Neural cell (in vitro differentiated cells): Measurements from ENCODE around the gene RPS3. TPM values are rescaled to one million over a fixed set of nuclear protein-coding genes. Genes with fewer than 3 reads are reported as not detected.

ENCODE experiments used
- H2AFZ ChIP-seq: fragments of 200-600, 300-800 bp; sonication (generic), shearing (Covaris generic); 2 replicates; pipeline ENCODE4 v1.6.0; 2014; ENCODE audit warnings: low read depth, mild to moderate bottlenecking, antibody characterized with exemption, low read length, moderate library complexity
- H3F3A ChIP-seq: fragments of 200-600 bp; shearing (Covaris generic); 2 replicates; pipeline ENCODE4 v1.6.1; 2016; ENCODE audit warnings: mild to moderate bottlenecking, moderate library complexity, mixed read lengths, antibody characterized with exemption, low read length; ENCODE audit not compliant: insufficient read depth, poor library complexity, severe bottlenecking
- H3K27ac ChIP-seq: fragments of 200-600, 300-800 bp; sonication (generic), shearing (Covaris generic); 2 replicates; pipeline ENCODE4 v1.5.1; 2014; ENCODE audit warnings: mild to moderate bottlenecking, low read length, moderate library complexity
- H3K27me3 ChIP-seq: fragments of 300-800, 200-600 bp; sonication (generic), shearing (Covaris generic); 2 replicates; pipeline ENCODE4 v1.6.0; 2014; ENCODE audit warnings: mild to moderate bottlenecking, low read depth, low read length, moderate library complexity; ENCODE audit not compliant: insufficient read depth
- H3K36me3 ChIP-seq: fragments of 300-800, 200-600 bp; sonication (generic), shearing (Covaris generic); 2 replicates; pipeline ENCODE4 v1.5.1; 2014; ENCODE audit warnings: mild to moderate bottlenecking, antibody characterized with exemption, low read length, moderate library complexity; ENCODE audit not compliant: insufficient read depth
- H3K4me2 ChIP-seq: fragments of 300-800, 200-600 bp; sonication (generic), shearing (Covaris generic); 2 replicates; pipeline ENCODE4 v1.6.0; 2014; ENCODE audit warnings: mild to moderate bottlenecking, low read length
- H3K4me3 ChIP-seq: fragments of 300-800, 200-600 bp; sonication (generic), shearing (Covaris generic); 2 replicates; pipeline ENCODE4 v1.5.1; 2014; ENCODE audit warnings: mild to moderate bottlenecking, low read length, moderate library complexity
- H3K79me2 ChIP-seq: fragments of 200-600 bp; shearing (Covaris generic); replicated peaks from 2 replicates; pipeline ENCODE4 v1.6.0; 2014; ENCODE audit warnings: mild to moderate bottlenecking, low read length, moderate library complexity; ENCODE audit not compliant: insufficient read depth
- H3K9ac ChIP-seq: fragments of 300-800, 200-600 bp; sonication (generic), shearing (Covaris generic); 2 replicates; pipeline ENCODE4 v1.6.1; 2016; ENCODE audit warnings: mild to moderate bottlenecking, low read length, mixed read lengths
- H3K9me2 ChIP-seq: fragments of 200-600 bp; shearing (Covaris generic); 2 replicates; pipeline ENCODE4 v1.6.1; 2016; ENCODE audit warnings: mild to moderate bottlenecking, low read length, mixed read lengths; ENCODE audit not compliant: insufficient read depth
- H3K9me3 ChIP-seq: fragments of 200-600, 300-800 bp; sonication (generic), shearing (Covaris generic); 2 replicates; pipeline ENCODE4 v1.6.1; 2016; ENCODE audit warnings: mild to moderate bottlenecking, mixed run types, low read length, moderate library complexity, mixed read lengths
- H4K20me1 ChIP-seq: fragments of 200-600 bp; shearing (Covaris generic); 2 replicates; pipeline ENCODE4 v1.6.1; 2016; ENCODE audit warnings: mild to moderate bottlenecking, mixed run types; ENCODE audit not compliant: insufficient read depth
- CTCF ChIP-seq: fragments of 450-650 bp; IDR thresholded peaks from 2 replicates; pipeline ENCODE4 v1.5.1; 2014; ENCODE audit warnings: antibody characterized with exemption, mild to moderate bottlenecking, moderate library complexity; ENCODE audit not compliant: poor library complexity, severe bottlenecking
- EP300 ChIP-seq: fragments of 450-650 bp; conservative IDR thresholded peaks from 2 replicates; pipeline ENCODE4 v1.6.1; 2014; ENCODE audit warnings: antibody characterized with exemption, mild to moderate bottlenecking, moderate library complexity; ENCODE audit not compliant: poor library complexity, severe bottlenecking
- EZH2 ChIP-seq: fragments of 200-600, 300-800 bp; shearing (Covaris generic), sonication (generic); IDR thresholded peaks from 2 replicates; pipeline ENCODE4 v1.6.1; 2014; ENCODE audit warnings: antibody characterized with exemption, low read length, borderline replicate concordance, mild to moderate bottlenecking; ENCODE audit not compliant: insufficient read depth, poor library complexity, severe bottlenecking
- MXI1 ChIP-seq: fragments of 450-650 bp; conservative IDR thresholded peaks from 2 replicates; pipeline ENCODE4 v1.6.1; 2014; ENCODE audit warnings: antibody characterized with exemption, mild to moderate bottlenecking; ENCODE audit not compliant: poor library complexity, severe bottlenecking
- POLR2AphosphoS5 ChIP-seq: IDR thresholded peaks from 2 replicates; pipeline ENCODE4 v1.6.1; 2012
- RAD21 ChIP-seq: fragments of 450-650 bp; conservative IDR thresholded peaks from 2 replicates; pipeline ENCODE4 v1.6.1; 2014; ENCODE audit warnings: antibody characterized with exemption, mild to moderate bottlenecking, moderate library complexity
- REST ChIP-seq: IDR thresholded peaks from 2 replicates; pipeline ENCODE4 v1.6.1; 2012; ENCODE audit warnings: borderline replicate concordance
- SMC3 ChIP-seq: fragments of 450-650 bp; conservative IDR thresholded peaks from 2 replicates; pipeline ENCODE4 v1.6.1; 2014; ENCODE audit warnings: antibody characterized with exemption, mild to moderate bottlenecking, moderate library complexity; ENCODE audit not compliant: poor library complexity
- TAF1 ChIP-seq: IDR thresholded peaks from 2 replicates; pipeline ENCODE4 v1.6.1; 2012; ENCODE audit warnings: low read depth
- polyA plus RNA-seq: library from polyadenylated mRNA; depleted of rRNA; stranded (reverse); fragments of >200 nt; gene quantifications from 2 replicates; pipeline ENCODE4 v1.2.3, GENCODE V29; 2014

RPS3 gene
- polyA plus RNA-seq, 1 donor from 2014 or later, result 1,440 TPM

DNA sequence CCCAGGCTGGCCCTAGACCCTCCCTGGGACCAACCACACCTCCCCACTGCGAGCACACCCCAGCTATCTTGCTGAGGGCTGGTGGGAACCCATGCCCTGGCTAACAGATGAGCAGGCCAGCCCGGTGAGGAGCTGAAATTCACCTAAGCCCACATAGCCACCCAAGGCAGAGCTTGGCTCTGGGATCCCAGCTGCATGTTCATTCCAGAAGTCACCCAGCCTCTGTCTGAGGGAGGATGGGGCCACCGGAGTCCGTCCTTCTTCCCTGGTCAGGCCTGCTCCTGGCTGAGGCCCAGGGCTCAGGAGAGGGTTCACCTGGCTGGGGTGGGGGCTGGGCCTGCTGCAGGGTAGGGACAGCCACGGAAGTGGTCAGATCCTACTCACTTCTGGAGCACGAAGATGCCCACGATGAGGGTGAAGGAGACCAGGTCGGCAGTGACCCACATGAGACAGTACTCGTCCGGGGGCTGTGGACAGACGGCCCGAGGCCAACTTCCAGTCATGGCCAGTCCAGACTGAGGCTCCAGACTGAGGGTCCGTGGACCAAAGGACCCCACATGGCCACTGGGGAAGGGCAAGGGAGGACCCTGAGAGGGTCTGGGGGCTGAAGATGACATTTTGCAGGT is 40.3 kb downstream of the RPS3 start:
- Histone ChIP-seq H2AFZ (no peak overlapping the region), H3K27me3 (no peaks in the 10 kb centered on the region), H3K4me3 (no peak overlapping the region), H3K9me2 (no peaks in the 10 kb centered on the region), H3K27ac (no peak overlapping the region), H3K9me3 (no peaks in the 10 kb centered on the region), H3K79me2 (no peaks in the 10 kb centered on the region), H3K9ac (no peak overlapping the region), H3K4me2 (no peak overlapping the region), H3K36me3 (peaks cover 4% of the 10 kb centered on the region), H3F3A (no peaks in the 10 kb centered on the region), H4K20me1 (no peaks in the 10 kb centered on the region)
- TF ChIP-seq TAF1, result no peak
- TF ChIP-seq REST, result no peak
- TF ChIP-seq CTCF, result no peak
- TF ChIP-seq EP300, result no peak
- no peak for TF ChIP-seq MXI1
- no peak for TF ChIP-seq RAD21
- TF ChIP-seq EZH2, result no peak
- TF ChIP-seq SMC3, result no peak
- no peak for TF ChIP-seq POLR2AphosphoS5

GRCh38 chr11:75440960-75441803 is 41.9 kb downstream of the RPS3 start:
- Histone ChIP-seq H3K9me2 (no peaks in the 10 kb centered on the region), H3K27me3 (no peaks in the 10 kb centered on the region), H2AFZ (no peak overlapping the region), H4K20me1 (no peaks in the 10 kb centered on the region), H3K9ac (no peak overlapping the region), H3K4me2 (no peak overlapping the region), H3K79me2 (no peaks in the 10 kb centered on the region), H3K36me3 (no peaks in the 10 kb centered on the region), H3F3A (no peaks in the 10 kb centered on the region), H3K9me3 (no peaks in the 10 kb centered on the region), H3K27ac (no peak overlapping the region), H3K4me3 (no peak overlapping the region)
- no peak for TF ChIP-seq CTCF
- TF ChIP-seq TAF1, result no peak
- TF ChIP-seq EZH2, result no peak
- TF ChIP-seq EP300, result no peak
- no peak for TF ChIP-seq SMC3
- no peak for TF ChIP-seq REST
- TF ChIP-seq MXI1, result no peak
- TF ChIP-seq POLR2AphosphoS5, result no peak
- TF ChIP-seq RAD21, result no peak
